Measurements from ENCODE around the gene EGFR. TPM values are rescaled to one million over a fixed set of nuclear protein-coding genes. Genes with fewer than 3 reads are reported as not detected.

The EGFR gene
- total RNA-seq, 1 donor from 2014 or later = 78.3 TPM

DNA sequence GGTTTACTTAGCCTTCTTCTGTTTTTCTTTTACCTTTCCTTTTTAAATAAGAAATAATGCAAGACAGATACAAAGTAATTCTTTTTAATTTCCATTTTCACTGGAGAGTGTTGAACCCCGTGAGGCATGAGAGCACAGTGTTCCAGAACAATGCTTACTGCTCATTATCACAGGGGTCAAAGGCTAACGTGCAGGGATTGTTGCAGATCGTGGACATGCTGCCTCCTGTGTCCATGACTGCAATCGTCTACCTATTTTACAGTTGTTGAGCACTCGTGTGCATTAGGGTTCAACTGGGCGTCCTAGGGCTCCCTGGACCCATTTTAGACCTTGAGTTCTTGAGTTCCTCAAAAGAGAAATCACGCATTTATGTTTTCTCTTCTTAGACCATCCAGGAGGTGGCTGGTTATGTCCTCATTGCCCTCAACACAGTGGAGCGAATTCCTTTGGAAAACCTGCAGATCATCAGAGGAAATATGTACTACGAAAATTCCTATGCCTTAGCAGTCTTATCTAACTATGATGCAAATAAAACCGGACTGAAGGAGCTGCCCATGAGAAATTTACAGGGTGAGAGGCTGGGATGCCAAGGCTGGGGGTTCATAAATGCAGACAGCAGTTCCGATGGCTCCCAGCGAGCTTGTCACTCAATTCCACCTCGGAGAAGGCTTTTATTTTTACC lies 124.2 kb downstream of the EGFR start:
- no peak for DNase-seq
- Histone ChIP-seq H3K36me3 (peaks cover 29% of the 10 kb centered on the region), H3K27me3 (no peaks in the 10 kb centered on the region), H3K4me1 (no peaks in the 10 kb centered on the region), H3K27ac (no peak overlapping the region), H3K9me3 (no peaks in the 10 kb centered on the region), H3K4me3 (no peak overlapping the region)
- no peak for ATAC-seq
- intact Hi-C loops (cut with DNase I) = no loop called here
- TF ChIP-seq, protein P1, sequence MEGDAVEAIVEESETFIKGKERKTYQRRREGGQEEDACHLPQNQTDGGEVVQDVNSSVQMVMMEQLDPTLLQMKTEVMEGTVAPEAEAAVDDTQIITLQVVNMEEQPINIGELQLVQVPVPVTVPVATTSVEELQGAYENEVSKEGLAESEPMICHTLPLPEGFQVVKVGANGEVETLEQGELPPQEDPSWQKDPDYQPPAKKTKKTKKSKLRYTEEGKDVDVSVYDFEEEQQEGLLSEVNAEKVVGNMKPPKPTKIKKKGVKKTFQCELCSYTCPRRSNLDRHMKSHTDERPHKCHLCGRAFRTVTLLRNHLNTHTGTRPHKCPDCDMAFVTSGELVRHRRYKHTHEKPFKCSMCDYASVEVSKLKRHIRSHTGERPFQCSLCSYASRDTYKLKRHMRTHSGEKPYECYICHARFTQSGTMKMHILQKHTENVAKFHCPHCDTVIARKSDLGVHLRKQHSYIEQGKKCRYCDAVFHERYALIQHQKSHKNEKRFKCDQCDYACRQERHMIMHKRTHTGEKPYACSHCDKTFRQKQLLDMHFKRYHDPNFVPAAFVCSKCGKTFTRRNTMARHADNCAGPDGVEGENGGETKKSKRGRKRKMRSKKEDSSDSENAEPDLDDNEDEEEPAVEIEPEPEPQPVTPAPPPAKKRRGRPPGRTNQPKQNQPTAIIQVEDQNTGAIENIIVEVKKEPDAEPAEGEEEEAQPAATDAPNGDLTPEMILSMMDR (IDR thresholded peaks at IDR 0.05) = no peak

GRCh38 chr7:55144333-55145317 lies 125.8 kb downstream of the EGFR start:
- Histone ChIP-seq H3K36me3 (peaks cover 29% of the 10 kb centered on the region), H3K4me1 (no peaks in the 10 kb centered on the region), H3K27me3 (no peaks in the 10 kb centered on the region), H3K9me3 (no peaks in the 10 kb centered on the region), H3K4me3 (no peak overlapping the region), H3K27ac (no peak overlapping the region)
- TF ChIP-seq, protein P1 (IDR thresholded peaks at IDR 0.05) = peak; percentile 12
- DNase-seq (no peak), ATAC-seq (peak; percentile 48)
- intact Hi-C loops (cut with DNase I) = no loop called here

GRCh38 chr7:55145606-55146005 lies 126.8 kb downstream of the EGFR start:
- no peaks in the 10 kb centered on the region for H3K27me3 ChIP-seq
- no peaks in the 10 kb centered on the region for H3K9me3 ChIP-seq
- TF ChIP-seq, protein P1 (IDR thresholded peaks at IDR 0.05) = no peak
- ATAC-seq = no peak
- H3K4me1 ChIP-seq = no peaks in the 10 kb centered on the region
- no peak overlapping the region for H3K27ac ChIP-seq
- H3K36me3 ChIP-seq = peaks cover 30% of the 10 kb centered on the region
- no peak for DNase-seq
- intact Hi-C loops (cut with DNase I) = no loop called here
- H3K4me3 ChIP-seq = no peak overlapping the region

- Histone ChIP-seq H3K4me3 (no peak overlapping the region), H3K4me1 (no peaks in the 10 kb centered on the region), H3K27ac (no peak overlapping the region), H3K9me3 (no peaks in the 10 kb centered on the region), H3K36me3 (peaks cover 42% of the 10 kb centered on the region), H3K27me3 (no peaks in the 10 kb centered on the region)
- TF ChIP-seq, protein P1 (IDR thresholded peaks at IDR 0.05) = no peak
- intact Hi-C loops (cut with DNase I) = no loop called here
- no peak for DNase-seq
- ATAC-seq = peak; percentile 27
Observed at GRCh38 chr7:55147101-55147500, 128.3 kb downstream of the EGFR start.

DNA sequence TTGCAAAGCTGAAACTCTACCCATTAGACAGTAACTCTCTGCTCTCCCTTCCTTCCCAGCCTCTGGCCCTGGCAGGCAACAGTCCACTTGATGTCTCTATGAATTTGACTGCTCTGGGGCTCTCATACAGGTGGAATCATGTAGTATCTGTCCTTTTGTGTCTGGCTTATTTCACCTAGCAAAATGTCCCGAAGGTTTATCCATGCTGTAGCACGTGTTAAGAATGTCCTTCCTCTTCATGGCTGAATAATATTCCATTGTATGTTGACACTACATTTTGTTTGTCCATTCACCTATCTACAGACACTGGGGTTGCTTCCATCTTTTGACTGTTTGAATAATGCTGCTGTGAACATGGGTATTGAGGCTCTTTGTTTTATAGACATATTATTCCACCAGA lies 128.9 kb downstream of the EGFR start:
- no peak overlapping the region for H3K27ac ChIP-seq
- no peaks in the 10 kb centered on the region for H3K27me3 ChIP-seq
- intact Hi-C loops (cut with DNase I) = no loop called here
- peaks cover 48% of the 10 kb centered on the region for H3K36me3 ChIP-seq
- TF ChIP-seq, protein P1 (IDR thresholded peaks at IDR 0.05) = no peak
- ATAC-seq (no peak), DNase-seq (no peak)
- H3K4me3 ChIP-seq = no peak overlapping the region
- no peaks in the 10 kb centered on the region for H3K4me1 ChIP-seq
- H3K9me3 ChIP-seq = no peaks in the 10 kb centered on the region
